HL-60 (cell line): ENCODE results near the gene TRMT44.
A peak's percentile ranks its signal among the peaks of the same experiment; 100 is the strongest.

Experiments used
- CTCF ChIP-seq: IDR thresholded peaks from one replicate; pipeline ENCODE4 v1.5.1; 2011; ENCODE audit warnings: low read length, control low read depth, inconsistent platforms; ENCODE audit not compliant: insufficient read depth
- GABPA ChIP-seq: IDR thresholded peaks from 2 replicates; pipeline ENCODE4 v1.6.1; 2012; ENCODE audit warnings: low read depth
- POLR2AphosphoS5 ChIP-seq: IDR thresholded peaks from 2 replicates; pipeline ENCODE4 v1.6.1; 2012; ENCODE audit warnings: low read depth
- REST ChIP-seq: IDR thresholded peaks from 2 replicates; pipeline ENCODE4 v1.6.1; 2012; ENCODE audit warnings: low read depth; ENCODE audit not compliant: insufficient replicate concordance
- SPI1 ChIP-seq: IDR thresholded peaks from 2 replicates; pipeline ENCODE4 v1.6.1; 2012; ENCODE audit warnings: low read depth, mild to moderate bottlenecking, borderline replicate concordance

GRCh38 chr4:8468746-8469535 lies 28.4 kb downstream of the TRMT44 start:
- TF ChIP-seq CTCF (peak; percentile 95), POLR2AphosphoS5 (no peak), REST (no peak), GABPA (no peak), SPI1 (peak; percentile 31; the same call in 1 of the 2 replicates)
